Head of caudate nucleus (tissue), 42 donors: ENCODE measurements around the gene PPP1R3F.

Source experiments
- DNase-seq, 42 donors: peaks; one replicate each; pipeline versions ENCODE4 v3.0.0 to v3.0.0-alpha.2; 2020 to 2021; ENCODE audit warnings: mixed read lengths in 7 of 42
- intact Hi-C: fragments of 100-400 bp; cut with DNase I; formaldehyde crosslinking; loops from one replicate; pipeline ENCODE4 v1.15.0; 2022

Gene PPP1R3F, protein sequence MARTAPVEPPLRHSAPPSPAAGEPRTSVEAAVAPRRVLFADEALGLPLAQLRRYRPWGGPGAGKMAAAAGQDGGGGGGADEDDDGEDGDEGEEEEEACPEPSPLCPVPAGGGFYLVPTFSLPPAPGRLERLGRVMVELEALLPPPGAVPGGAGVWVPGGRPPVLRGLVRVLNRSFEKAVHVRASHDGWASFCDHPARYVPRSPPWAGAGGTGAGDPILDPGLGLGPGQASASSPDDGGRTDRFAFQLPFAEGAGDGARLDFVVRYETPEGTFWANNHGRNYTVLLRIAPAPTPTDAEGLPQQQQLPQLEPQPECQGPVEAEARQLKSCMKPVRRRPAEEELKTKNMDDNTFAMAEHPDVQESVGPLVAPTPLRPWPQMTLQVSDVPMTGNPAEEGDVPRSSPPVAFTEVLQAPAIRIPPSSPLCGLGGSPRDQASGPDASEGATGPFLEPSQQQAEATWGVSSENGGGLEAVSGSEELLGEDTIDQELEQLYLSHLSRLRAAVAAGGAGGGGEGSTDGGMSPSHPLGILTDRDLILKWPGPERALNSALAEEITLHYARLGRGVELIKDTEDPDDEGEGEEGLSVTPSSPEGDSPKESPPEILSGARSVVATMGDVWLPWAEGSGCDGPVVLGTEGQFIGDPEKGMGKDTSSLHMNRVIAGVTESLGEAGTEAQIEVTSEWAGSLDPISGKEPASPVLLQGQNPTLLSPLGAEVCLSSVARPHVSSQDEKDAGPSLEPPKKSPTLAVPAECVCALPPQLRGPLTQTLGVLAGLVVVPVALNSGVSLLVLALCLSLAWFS

DNA sequence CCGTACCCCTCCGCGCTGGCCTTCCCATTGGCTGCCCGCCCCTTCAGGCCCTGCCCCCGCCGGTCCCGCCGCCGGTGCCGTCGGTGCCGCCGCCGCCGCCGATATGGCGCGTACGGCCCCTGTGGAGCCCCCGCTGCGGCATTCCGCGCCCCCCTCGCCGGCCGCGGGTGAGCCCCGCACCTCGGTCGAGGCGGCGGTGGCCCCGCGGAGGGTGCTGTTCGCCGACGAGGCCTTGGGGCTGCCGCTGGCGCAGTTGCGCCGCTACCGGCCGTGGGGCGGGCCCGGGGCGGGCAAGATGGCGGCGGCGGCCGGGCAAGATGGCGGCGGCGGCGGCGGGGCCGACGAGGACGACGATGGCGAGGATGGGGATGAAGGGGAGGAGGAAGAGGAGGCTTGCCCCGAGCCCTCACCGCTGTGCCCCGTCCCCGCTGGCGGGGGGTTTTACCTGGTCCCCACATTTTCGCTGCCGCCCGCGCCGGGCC, at the start of gene PPP1R3F:
PPP1R3F (plus strand) TSS at position 27 of the 482 bp plus-strand sequence; CDS start at position 104, 77 bp downstream.
- intact Hi-C loops, result loop anchor here (5.0 kb wide), 1 partner anchor 68 kb away; the partner anchor contains the start of gene SYP
- peak in 13 of 42 donors; percentile 13 to 59 (median 27) for DNase-seq

DNA sequence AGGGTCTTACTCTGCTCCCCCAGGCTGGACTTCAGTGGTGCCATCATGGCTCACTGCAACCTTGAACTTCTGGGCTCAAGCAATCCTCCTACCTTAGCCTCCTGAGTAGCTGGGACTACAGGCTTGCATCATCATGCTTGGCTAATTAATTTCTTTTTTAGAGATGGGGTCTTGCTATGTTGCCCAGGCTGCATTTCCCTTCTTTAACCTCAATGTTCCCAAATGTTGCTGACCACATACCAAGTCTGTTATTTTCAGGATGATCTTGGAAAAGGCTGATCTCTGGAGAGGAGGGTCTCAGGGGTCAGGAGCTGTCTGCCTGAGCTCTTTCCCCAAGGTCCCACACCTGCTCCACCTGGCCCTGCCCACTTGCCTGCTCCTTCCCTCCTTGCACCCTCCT, 49.5 kb upstream of the PPP1R3F start:
- DNase-seq, result no peak
- intact Hi-C loops, result no loop called here

DNA sequence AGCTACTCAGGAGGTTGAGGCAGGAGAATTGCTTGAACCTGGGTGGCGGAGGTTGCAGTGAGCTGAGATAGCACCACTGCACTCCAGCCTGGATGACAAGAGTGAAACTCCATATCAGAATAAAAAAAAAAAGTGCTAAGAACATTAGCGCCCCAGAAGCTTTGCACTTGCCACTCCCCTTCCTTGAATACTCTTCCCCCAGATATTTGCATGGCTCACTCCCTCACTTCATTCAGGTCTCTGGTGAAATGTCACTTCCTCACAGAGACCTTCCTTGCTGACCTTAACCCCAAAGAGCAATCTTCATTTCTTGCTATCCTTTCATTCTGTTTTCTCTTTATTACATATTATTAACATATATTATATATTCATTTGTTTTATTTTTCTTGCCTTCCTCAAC, 47.7 kb upstream of the PPP1R3F start:
- no peak for DNase-seq
- intact Hi-C loops, result no loop called here

DNA sequence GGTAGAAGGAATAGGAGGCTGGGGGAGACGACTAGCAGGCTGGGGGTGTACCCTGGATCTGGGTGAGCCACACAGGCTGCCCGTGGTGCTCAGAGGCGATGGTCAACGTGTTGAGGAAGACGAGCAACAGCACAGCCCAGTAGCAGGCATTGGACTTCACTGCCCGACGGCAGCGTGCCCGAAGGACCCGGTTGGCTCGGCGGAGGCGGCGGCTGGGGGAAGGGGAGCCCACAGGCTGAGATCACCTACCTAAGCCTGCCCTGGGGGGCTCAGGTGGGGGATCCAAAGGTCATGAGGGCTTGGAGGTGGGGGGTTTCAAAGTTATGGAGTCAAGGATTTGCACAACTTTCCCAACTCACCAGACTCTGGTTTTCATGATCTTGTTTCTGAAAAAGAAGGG, 43.7 kb upstream of the PPP1R3F start:
- no peak for DNase-seq
- intact Hi-C loops, result no loop called here

DNA sequence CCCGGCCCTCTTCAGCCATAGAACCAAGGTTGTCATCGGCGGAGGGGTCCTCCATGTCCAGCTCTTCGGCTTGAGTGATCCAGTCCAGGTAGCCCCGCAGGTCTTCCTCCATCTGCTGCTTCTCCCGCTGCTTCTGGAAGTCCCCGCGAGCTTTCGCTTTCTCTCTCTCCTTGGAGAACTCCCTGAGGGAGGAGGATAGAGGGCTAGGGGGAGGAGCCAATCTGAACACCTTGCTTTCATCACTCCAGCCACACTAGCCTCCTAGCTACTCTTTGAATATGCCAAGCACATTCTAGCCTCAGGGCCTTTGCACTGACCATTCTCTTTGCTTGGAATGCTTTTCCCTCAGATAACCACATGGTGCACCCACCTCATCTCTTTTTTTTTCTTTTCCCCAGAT, 42.6 kb upstream of the PPP1R3F start:
- DNase-seq, result no peak
- intact Hi-C loops, result no loop called here

DNA sequence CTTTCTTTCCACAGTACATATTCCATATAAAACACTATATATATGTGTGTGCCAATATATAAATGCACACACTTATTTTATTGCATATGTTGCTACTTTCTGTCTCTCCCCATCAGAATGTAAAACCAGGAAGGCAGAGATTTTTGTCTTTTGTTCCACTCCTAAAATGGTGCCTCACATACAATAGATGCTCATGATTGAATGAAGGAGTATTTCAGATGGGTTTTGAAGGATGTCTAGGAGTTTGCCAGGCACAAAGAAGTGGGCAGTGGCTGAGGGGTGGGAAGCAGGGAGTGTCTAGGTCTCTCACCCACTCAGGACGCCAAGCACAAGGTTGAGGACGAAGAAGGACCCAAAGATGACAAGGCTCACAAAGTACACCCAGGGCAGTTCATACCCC, 41.9 kb upstream of the PPP1R3F start:
- intact Hi-C loops, result no loop called here
- no peak for DNase-seq

DNA sequence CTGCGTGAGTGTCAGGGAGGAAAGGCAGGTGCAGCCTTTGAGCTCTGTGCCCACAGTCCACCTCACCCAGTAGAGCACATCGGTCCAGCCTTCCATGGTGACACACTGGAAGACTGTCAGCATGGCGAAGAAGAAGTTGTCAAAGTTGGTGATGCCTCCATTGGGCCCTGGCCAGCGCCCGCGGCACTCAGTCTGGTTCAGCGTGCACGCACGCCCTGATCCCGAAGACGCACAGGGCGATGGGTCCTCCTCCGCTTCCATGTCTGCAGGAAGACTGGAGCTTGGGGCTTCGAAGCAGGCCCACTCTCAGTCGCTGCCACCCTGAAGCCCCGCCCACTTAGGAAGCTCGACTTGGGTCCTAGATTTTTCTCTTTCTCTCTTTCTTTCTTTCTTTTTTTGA, 41.4 kb upstream of the PPP1R3F start:
- intact Hi-C loops, result no loop called here
- no peak for DNase-seq

DNA sequence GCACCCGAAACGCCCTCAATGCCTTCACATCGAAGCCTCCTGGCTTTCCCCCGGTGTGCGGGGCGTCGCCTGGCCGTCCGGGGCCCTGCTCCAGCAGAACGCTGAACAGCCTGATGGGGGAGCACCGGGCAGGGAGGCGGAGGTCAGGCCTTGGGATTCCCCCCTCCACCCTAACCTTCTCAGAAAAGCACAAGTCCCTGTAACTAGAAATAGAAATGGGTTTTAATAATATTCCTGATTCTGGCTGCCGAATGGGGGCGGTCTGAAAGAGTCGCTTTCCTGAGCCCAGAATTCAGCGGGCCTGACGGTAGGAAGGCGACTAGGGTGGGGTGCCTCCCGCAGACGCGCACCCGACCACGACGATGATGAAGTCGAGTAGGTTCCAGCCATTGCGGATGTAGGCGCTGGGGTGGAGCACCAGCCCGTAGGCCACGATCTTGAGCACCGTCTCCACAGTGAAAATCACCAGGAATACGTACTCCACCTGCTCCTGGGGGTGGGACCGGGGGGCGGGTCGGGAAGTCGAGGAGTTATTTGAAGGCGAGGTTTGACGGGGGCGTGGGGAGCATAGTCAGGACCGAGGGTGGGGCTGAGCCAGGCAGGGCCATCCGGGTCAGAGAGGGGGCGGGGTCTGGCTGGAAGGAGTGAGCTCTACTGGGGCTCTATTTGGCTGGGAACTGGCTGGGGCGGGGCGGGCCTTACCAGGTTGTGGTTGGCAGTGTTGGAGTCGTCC, 38.9 kb upstream of the PPP1R3F start:
- peak in 41 of 42 donors; percentile 1 to 65 (median 33) for DNase-seq
- intact Hi-C loops, result no loop called here

DNA sequence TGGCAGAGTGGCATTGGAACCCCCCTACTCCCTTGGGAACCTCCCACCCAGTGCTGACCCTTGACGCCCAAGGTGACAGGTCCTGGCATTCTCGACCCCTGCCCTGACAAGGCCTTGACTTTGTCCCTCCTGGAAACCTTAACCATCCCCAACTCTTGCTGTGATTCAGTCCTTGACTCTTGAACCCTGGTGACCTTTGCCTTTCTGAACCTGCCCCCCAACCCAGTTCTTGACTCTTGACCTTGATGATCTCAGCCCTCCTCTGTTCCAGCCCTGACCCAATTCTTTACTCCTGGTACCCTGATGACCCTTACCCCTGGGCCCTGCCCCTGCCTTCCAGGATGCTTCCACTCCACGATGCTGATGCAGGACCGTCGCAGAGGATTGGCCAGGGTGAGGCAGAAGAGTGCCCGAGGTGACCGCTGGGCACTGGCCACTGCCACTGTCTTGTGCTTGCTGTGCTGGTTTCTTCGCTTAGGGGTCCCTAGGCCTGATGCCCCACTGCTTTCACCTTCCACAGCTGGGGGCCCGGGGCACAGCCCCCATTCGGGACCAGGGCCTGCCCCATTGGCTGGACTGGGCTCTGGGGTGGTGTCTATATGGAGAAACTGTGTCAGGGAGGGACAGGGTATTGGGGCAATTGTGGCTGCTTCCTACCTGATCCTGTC, 38.1 kb upstream of the PPP1R3F start:
- DNase-seq, result no peak
- intact Hi-C loops, result no loop called here

DNA sequence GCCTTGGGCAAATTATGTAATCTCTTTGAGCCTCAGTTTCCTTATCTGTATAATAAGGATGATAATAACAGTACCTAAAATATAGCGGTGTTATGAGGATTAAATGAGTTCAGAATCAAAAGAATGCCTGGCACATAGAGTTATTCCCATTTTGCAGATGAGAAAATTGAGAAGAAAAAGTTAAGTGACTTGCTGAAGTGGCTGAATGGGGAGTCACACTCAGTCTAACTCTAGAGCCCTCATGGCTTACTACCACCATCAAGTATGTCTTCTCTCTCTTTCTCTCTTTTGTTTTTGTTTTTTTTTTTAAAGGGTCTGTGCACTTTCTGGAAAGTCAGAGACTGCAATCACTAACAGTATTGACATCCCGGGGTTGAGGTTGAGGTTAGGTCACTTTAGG, 37.1 kb upstream of the PPP1R3F start:
- no peak for DNase-seq
- intact Hi-C loops, result no loop called here

DNA sequence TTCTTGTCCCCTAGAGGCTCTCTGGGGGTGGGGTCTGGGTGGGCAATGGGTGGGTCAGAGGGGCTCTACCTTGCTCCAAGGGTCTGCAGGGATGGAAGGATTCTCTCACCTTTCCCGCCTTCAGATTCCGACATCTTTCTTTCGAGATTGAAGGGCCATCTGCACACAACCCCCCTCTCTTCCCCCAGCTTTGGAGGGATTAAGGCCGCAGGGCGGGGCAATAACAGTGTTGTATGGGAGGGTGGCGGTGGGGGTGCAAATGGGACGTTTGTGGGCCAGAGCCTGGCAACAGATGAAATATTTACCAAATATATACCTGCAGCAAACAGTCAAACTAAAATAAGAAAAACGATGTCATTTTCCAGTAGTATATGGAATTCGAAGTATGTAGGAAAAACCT, 36.4 kb upstream of the PPP1R3F start, which contains the start of gene CACNA1F:
CACNA1F (minus strand) TSS at position 165 of the 400 bp plus-strand sequence; CDS start at position 134, 31 bp downstream.
- DNase-seq, result no peak
- intact Hi-C loops, result no loop called here

DNA sequence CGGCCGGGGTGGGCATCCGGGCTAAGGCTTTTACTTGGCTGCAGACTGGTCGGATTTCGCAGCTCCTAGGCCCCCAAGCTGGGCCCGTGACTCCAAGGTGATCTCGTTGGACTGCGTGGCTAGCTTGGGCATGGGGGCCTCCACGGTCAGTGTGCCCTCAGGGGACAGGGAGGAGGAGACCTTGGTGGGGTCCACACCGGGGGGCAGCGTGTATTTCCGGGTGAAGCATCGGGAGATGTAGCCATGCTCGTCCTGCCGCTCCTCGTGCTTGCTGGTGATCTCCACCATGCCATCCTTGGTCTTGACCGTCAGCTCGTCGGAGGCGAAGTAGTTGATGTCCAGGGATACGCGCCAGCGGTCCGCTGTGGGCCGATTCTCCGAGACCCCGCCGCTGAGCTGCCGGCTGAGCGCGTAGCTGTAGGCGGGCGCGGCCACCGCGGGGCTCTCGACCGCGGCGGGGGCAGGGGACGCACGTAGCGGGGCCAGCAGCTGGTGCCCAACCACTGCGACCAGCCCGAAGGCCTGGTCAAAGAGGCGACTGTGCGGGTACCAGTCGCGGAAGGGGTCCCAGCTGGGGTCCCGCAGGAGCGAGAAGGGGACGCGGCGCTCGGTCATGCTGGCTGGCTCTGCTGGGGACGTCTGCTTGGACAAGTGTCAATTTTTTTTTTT, 35.6 kb upstream of the PPP1R3F start:
- DNase-seq, result no peak
- intact Hi-C loops, result no loop called here

DNA sequence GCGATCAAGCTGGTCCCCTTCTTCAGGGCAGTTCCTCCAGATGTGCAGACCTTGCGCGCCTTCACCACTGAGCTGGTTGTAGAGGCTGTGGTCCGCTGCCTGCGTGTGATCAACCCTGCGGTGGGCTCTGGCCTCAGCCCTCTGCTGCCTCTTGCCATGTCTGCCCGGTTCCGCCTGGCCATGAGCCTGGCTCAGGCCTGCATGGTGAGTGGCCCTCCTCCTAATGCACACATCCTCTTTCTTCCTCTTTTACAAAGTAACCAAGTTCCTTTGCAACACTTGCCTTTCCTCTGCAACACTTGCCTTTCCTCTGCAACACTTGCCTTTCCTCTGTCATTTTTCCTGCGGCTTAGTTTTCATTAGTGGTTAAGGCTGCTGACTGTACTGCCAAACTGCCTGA, 32.5 kb upstream of the PPP1R3F start:
- intact Hi-C loops, result no loop called here
- peak in 7 of 42 donors; percentile 6 to 25 (median 15) for DNase-seq

DNA sequence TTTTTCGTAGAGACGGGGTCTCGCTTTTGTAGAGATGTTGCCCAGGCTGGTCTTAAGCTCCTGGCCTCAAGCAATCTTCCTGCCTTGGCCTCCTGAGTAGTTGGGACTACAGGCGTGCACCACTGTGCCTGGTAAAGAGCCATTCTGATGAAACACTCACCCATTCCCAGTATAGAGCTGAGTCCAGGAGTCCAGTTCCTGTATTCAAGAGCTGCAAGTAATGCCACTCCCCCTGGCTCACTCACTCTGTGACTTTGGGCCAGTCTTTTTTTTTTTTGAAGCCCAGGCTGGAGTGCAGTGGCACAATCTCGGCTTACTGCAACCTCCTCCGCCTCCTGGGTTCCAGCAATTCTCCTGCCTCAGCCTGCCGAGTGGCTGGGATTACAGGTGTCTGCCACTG, 30.9 kb upstream of the PPP1R3F start:
- intact Hi-C loops, result no loop called here
- no peak for DNase-seq

DNA sequence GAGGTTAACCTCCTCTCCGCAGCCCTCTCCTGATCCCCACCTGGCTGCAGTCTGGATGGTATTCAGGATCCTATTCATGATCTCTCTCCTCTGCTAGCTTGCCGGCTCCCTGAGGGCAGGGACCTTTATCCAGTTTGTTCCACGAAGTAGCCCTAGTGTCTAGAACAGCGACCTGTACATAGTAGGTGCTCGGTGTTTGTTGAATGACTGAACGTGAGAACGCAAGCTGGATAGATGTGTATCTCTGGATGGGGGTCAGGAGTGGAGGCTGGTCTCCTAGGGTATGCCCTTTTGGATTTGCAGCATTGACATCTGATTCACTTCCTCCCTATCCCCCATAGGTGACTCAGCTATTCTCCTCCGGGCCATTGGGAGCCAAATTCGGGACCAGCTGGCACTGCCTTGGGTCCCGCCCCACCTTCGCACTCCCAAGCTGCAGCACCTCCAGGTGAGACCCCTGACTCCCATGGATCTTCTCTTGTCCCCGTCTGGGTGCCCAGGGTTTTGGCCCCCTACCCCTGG, 27.0 kb upstream of the PPP1R3F start:
- DNase-seq, result no peak
- intact Hi-C loops, result no loop called here

DNA sequence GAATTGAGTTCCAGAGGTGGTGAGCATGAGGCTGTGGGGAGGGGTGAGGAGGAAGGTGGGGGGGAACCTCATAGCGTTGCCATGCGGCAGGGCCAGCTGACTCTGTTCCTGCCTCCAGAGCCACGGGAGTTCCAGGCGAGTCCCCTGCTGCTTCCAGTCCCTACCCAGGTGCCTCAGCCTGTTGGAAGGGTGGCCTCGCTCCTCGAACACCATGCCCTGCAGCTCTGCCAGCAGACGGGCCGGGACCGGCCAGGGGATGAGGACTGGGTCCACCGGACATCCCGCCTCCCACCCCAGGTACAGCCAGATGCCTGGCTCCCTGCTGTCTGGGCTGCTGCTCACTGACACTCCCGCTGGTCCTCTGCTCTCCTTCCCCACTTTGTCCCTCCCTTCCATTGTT, 26.4 kb upstream of the PPP1R3F start:
- intact Hi-C loops, result no loop called here
- DNase-seq, result no peak

DNA sequence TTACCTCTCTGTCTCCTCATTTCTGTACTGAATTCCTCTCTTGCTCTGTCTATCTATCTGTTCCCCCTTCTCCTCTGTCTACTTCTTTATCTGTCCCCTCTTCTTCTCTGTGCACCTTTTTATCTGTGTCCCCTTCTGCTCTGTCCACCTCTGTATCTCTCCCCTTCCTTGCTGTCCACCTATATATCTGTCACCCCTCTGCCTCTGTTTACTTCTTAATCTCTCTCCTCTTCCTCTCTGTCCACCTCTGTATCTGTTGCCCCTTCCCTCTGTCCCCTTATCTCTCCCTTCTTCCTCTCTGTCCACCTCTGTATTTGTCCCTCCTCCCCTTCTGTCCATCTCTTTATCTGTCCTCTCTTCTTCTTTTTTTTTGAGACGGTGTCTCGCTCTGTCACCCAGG, 25.4 kb upstream of the PPP1R3F start:
- DNase-seq, result no peak
- intact Hi-C loops, result no loop called here

DNA sequence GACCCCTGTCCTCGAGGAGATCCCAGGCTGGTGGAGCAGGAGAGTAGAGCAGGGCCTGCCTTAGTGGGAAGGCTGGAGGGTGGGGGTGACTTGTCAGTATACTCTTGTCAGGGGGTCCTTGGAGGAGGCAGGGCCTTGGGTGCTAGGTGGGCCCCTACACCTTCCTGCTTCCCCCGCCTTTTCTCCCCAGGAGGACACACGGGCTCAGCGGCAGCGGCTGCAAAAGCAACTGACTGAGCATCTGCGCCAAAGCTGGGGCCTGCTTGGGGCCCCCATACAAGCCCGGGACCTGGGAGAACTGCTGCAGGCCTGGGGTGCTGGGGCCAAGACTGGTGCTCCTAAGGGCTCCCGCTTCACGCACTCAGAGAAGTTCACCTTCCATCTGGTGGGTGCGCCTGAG, 23.1 kb upstream of the PPP1R3F start:
- no peak for DNase-seq
- intact Hi-C loops, result no loop called here
